Vagina (tissue), 2 donors: ENCODE measurements around the gene DROSHA.

Source experiments
- POLR2A ChIP-seq, 2 donors: fragments of 450-650 bp; IDR thresholded peaks; one replicate each; pipeline ENCODE4 v1.6.1; 2017; ENCODE audit warnings: antibody characterized with exemption in 2 of 2, mild to moderate bottlenecking in 2 of 2, moderate library complexity in 2 of 2
- POLR2AphosphoS5 ChIP-seq, 2 donors: sonication (generic); formaldehyde crosslinking; IDR thresholded peaks; one replicate each; pipeline ENCODE4 v1.9.0; 2017; ENCODE audit warnings: antibody characterized with exemption in 2 of 2, mild to moderate bottlenecking in 2 of 2, low read depth in 1 of 2; ENCODE audit not compliant: insufficient read depth in 1 of 2
- TF ChIP-seq, protein P1 (sequence below), 3 experiments: fragments of 450-650 bp in 2 of 3; fragments of 200-600 bp in 1 of 3; sonication (generic) in 1 of 3; IDR thresholded peaks; one replicate each; pipeline ENCODE4 v1.5.1; 2017 to 2019; ENCODE audit warnings: antibody characterized with exemption in 3 of 3, mild to moderate bottlenecking in 2 of 3, moderate library complexity in 2 of 3

GRCh38 chr5:31563216-31563615 lies 31.3 kb upstream of the DROSHA start:
- TF ChIP-seq POLR2A (IDR thresholded peaks at IDR 0.05): no peak
- no peak for TF ChIP-seq POLR2AphosphoS5 (IDR thresholded peaks at IDR 0.05; ENCODE audit: insufficient read depth in 1 of 2, low read depth in 1 of 2)
- TF ChIP-seq, protein P1, sequence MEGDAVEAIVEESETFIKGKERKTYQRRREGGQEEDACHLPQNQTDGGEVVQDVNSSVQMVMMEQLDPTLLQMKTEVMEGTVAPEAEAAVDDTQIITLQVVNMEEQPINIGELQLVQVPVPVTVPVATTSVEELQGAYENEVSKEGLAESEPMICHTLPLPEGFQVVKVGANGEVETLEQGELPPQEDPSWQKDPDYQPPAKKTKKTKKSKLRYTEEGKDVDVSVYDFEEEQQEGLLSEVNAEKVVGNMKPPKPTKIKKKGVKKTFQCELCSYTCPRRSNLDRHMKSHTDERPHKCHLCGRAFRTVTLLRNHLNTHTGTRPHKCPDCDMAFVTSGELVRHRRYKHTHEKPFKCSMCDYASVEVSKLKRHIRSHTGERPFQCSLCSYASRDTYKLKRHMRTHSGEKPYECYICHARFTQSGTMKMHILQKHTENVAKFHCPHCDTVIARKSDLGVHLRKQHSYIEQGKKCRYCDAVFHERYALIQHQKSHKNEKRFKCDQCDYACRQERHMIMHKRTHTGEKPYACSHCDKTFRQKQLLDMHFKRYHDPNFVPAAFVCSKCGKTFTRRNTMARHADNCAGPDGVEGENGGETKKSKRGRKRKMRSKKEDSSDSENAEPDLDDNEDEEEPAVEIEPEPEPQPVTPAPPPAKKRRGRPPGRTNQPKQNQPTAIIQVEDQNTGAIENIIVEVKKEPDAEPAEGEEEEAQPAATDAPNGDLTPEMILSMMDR (IDR thresholded peaks at IDR 0.05): no peak
